ENCODE measurements around the gene ANKRD52.
A peak's percentile ranks its signal among the peaks of the same experiment; 100 is the strongest.
"Not testable (repeated sequence)": the region's sequence is repeated elsewhere in the genome, so short reads cannot be mapped to it uniquely, and the experiment has no call there.

Gene ANKRD52

DNA sequence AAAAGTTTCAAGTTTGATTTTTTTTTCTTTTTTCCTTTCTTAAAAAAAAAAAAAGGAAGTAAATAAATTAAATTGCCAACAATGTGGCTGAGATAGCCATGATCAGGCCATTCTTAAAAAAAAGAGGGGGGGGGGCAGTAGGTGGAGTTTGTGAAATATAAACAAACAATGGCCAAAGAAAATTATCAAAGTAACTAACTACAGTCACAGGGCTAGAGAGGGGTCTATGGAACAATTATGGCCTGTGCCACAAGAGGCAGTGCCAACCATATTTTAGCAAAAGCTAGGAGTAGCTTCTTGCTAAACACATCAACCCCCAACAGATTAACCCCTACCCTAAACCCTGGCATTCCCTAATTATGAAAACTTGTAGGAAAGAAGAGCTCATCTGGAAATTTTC, 52.7 kb downstream of the ANKRD52 start:
- no peak for DNase-seq

- no peak for DNase-seq
These were observed 53.9 kb downstream of the ANKRD52 start for GRCh38 chr12:56204275-56204674.

DNA sequence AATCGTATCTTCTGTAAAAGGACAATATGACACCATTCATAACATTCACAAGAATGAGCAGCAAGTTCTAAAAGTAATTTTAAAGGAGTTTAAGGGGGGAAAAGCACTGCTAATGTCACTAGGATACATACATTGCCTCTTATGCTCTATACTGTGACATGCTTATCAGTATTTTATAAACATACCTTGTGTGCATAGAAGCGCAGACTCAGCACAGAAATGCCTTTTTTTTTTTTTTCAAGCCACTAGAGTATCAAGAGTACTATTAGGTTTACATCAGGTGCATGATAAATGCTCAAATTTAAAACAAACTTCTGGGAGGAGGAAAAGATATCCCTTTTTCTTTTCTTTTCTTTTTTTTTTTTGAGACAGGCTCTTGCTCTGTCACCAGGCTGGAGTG, 55.3 kb downstream of the ANKRD52 start:
- no peak for DNase-seq

GRCh38 chr12:56202366-56202765, 55.8 kb downstream of the ANKRD52 start:
- no peak for DNase-seq

GRCh38 chr12:56198836-56199235, 59.3 kb downstream of the ANKRD52 start:
- DNase-seq = no peak

DNA sequence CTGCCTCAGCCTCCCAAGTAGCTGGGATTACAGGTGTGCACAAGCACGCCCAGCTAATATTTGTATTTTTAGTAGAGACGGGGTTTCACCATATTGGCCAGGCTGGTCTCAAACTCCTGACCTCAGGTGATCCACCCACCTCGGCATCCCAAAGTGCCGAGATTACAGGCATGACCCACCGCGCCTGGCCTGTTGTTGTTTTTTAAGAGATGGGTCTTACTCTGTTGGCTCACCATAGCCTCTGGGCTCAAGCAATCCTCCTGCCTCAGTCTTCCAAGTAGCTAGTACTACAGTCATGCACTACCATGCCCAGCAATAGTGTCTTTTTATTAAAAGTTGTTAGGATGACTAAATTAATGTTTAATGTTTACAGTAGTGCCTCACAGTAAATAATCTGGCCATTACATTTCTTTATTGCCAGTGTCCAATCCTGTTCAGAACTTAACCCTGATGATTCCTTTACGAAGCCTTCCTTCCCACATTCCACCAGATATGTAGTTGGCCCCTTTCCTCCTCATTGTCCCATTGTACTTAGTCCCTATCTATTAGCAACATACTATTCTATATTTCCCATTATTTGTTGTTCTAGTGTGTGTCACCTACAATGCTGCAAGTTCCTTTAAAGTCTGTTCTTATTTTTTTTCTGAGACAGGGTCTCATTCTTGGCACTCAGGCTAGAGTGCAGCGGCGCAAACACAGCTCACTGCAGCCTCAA, 60.1 kb downstream of the ANKRD52 start:
- DNase-seq = no peak

- not testable (repeated sequence) for DNase-seq
These were observed 61.2 kb downstream of the ANKRD52 start for GRCh38 chr12:56196818-56197550.

- DNase-seq = peak; percentile 74 to 76
These were observed 65.1 kb downstream of the ANKRD52 start for GRCh38 chr12:56193025-56193578.

DNA sequence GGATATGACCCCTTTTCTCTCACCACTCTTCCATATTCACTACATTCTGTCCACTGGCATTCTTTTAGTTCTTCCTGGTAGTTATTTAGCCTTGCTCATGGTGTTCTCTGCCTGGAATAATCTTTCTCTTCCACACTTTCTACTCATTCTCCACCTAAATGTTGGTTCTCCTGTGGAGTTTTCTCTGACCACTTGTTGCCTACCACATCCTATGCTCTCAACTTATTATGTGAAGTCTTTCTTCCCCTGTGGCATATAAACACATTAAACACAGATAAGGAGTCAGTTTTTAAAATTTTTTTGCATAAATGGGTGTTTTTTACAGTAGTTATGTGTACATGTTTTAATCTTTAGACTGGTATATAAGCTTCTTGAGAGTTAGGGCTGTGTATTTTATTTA, 65.6 kb downstream of the ANKRD52 start:
- no peak for DNase-seq

- DNase-seq = no peak
These were observed 67.5 kb downstream of the ANKRD52 start for GRCh38 chr12:56190695-56191155.

DNA sequence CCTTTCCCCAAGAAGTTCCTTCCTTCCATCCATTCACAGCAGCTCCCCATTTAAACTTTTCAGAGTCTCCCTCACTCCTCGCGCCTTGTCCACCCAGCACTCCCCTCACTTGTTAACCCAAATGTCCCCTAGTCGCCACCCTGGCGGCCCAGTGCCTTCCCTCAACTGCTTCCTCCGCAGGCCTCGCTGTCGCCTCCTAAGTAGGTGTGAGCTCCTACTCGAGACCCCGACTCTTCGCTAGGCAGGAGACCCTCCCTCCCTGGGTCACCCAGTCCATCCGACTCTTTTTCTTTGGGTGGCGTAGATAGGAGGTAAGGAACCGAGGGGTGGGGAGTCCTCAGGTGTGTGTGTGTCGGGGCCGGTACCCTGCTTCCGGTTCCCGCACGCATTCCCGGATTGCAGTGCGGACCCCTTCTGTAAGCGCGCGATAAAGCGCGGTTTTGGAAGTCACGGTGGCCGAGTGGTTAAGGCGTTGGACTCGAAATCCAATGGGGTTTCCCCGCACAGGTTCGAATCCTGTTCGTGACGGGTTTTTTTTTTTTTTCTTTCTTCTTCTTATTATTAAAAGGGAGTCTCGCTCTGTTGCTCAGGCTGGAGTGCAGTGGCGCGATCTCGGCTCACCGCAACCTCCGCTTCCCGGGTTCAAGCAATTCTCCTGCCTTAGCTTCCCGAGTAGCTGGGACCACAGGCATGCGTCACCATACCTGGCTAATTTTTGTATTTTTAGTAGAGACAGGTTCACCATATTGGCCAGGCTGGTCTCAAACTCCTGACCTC, 68.1 kb downstream of the ANKRD52 start:
- DNase-seq = peak; percentile 97 to 98

DNA sequence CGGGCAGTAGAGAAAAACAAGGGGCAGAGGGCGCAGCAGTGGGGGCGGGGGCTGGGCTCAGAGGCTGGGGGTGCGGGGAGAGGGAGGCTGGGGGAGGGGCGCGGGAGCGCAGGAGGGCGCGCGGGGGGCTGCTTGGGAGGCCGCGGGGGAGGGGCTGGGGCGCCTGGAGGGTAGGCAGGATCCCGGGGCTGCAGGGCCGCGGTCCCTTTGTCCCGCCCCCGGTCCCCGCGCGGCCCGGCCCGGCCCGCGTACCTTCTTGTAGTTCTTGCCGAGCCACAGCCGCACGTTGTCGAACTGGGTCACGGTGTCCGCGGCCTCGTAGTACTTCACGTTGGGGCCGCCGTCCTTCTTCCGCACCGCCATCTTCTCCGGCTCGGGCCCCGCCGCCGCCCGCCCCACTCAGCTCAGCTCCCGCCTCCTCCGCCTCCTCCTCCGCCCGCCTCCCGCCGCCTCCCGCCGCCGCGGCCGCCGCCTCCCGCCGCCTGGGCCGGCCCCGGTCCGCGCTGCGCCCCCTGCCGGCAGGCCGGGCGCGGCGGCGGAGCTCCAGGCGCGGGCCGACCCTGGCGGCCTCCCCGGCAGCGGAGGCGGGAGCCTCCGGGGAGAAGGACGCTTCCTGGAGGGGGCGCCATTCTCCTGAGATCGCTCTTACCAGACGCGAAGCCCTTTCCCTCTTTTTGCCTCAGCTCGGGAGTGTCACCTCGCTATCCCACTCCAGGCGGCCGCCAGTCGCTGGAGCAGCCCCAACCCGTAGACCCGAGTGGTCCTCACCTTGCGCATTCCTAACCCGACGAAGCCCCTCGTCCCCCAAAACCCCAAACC, 68.9 kb downstream of the ANKRD52 start, which contains the start of gene SMARCC2:
Gene SMARCC2, minus strand, starts transcription at position 385 of the 819 bp plus-strand sequence. Its CDS starts 22 bp downstream, at position 363.
- peak; percentile 87 to 89 for DNase-seq

DNA sequence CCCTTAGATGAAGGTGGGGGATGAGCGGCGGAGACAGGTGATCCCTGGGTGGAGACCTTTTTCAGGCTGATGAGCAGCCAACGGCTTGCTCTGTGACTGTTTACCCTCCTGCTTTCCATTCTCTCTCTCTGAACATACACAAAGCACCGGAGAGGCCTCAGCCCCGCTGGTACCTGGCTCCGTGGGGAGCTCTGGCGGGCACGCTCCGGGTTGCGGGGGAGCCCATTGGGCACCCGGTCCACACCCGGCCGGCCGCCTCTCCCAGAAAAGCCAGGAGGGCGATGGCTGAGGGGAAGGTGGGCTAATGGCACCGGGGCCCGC, 69.4 kb downstream of the ANKRD52 start:
- peak; percentile 48 to 50 for DNase-seq

DNA sequence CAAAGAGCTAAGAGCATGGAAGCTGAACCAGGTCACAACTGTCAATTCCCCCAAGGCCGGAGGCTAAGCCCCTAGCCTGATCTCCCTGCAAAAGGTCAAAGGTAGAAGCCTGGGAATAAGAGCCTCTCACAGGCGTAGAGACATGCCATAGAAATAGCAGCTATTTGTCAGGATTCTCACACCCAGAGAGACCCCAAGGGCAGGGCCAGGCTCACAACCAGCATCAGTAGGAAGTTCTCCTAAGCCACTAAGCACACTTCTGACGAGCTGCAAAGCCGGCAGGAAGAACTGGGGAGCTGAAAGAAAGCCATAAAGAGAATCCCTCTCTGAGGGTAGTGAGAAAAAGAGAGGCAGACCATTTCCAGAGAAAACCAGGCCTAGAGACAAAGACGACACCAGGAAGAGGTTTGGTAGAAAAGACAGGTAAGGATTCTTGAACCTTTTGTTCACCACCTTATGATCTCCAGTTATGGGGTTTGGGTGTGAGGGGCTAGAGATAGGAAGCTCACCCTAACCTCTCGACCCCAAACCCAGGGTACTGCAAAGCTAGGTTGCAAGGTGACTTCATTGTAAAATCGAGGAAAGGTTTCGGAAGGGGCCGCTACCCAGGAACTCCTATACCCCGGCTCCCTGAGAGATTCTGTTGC, 69.9 kb downstream of the ANKRD52 start:
- DNase-seq = no peak
